Neuronal stem cell (in vitro differentiated cells): Measurements from ENCODE around the gene STK32C.
A peak's percentile ranks its signal among the peaks of the same experiment; 100 is the strongest.

Experiments
- DNase-seq: peaks from one replicate; pipeline ENCODE4 v3.0.0-alpha.2; 2013; ENCODE audit warnings: low spot score
- H2AFZ ChIP-seq: one replicate; pipeline ENCODE4 v1.6.1; 2013; ENCODE audit warnings: mild to moderate bottlenecking, low read length, inconsistent platforms
- H2AK5ac ChIP-seq: 2 replicates; pipeline ENCODE4 v1.6.1; 2013; ENCODE audit warnings: low read depth, mild to moderate bottlenecking, inconsistent platforms, low read length, moderate library complexity, mixed read lengths
- H2BK120ac ChIP-seq: 2 replicates; pipeline ENCODE4 v1.6.1; 2013; ENCODE audit warnings: low read depth, mild to moderate bottlenecking, inconsistent platforms, low read length, moderate library complexity, mixed read lengths
- H2BK12ac ChIP-seq: one replicate; pipeline ENCODE4 v1.6.1; 2013; ENCODE audit warnings: low read length, inconsistent platforms
- H2BK15ac ChIP-seq: 2 replicates; pipeline ENCODE4 v1.6.1; 2013; ENCODE audit warnings: mild to moderate bottlenecking, low read length, inconsistent platforms, mixed read lengths
- H2BK5ac ChIP-seq: one replicate; pipeline ENCODE4 v1.6.1; 2013; ENCODE audit warnings: inconsistent platforms, mild to moderate bottlenecking, low read length, moderate library complexity
- H3K14ac ChIP-seq: one replicate; pipeline ENCODE4 v1.6.1; 2013; ENCODE audit warnings: low read length, inconsistent platforms
- H3K18ac ChIP-seq: 2 replicates; pipeline ENCODE4 v1.6.1; 2013; ENCODE audit warnings: low read length, inconsistent platforms
- H3K23ac ChIP-seq: 2 replicates; pipeline ENCODE4 v1.6.1; 2013; ENCODE audit warnings: low read depth, mild to moderate bottlenecking, mixed read lengths, low read length, inconsistent platforms; ENCODE audit not compliant: poor library complexity
- H3K27ac ChIP-seq: replicated peaks from 3 replicates; pipeline ENCODE4 v1.5.1; 2013; ENCODE audit warnings: low read length, inconsistent platforms
- H3K27me3 ChIP-seq, 3 experiments: 2 replicates each; pipeline ENCODE4 v1.6.1; 2013; ENCODE audit warnings: low read length in 3 of 3, mild to moderate bottlenecking in 2 of 3, inconsistent platforms in 1 of 3, low read depth in 1 of 3, mixed read lengths in 1 of 3, moderate library complexity in 1 of 3; ENCODE audit not compliant: control insufficient read depth in 3 of 3, insufficient read depth in 3 of 3
- H3K36me3 ChIP-seq, 2 donors: replicated peaks in 1 of 2; 2 replicates each; pipeline ENCODE4 v1.6.1; 2013; ENCODE audit warnings: low read length in 2 of 2; ENCODE audit not compliant: control insufficient read depth in 2 of 2, insufficient read depth in 2 of 2
- H3K4ac ChIP-seq: 2 replicates; pipeline ENCODE4 v1.6.1; 2013; ENCODE audit warnings: inconsistent platforms, mild to moderate bottlenecking, low read length, moderate library complexity
- H3K4me1 ChIP-seq, 2 donors: 1 replicate in 1 of 2; 2 replicates in 1 of 2; pipeline ENCODE4 v1.6.1; 2013; ENCODE audit warnings: low read length in 2 of 2, low read depth in 1 of 2; ENCODE audit not compliant: control insufficient read depth in 2 of 2, insufficient read depth in 1 of 2
- H3K4me2 ChIP-seq: one replicate; pipeline ENCODE4 v1.6.1; 2013; ENCODE audit warnings: mild to moderate bottlenecking, low read length, inconsistent platforms; ENCODE audit not compliant: insufficient read depth, poor library complexity, severe bottlenecking
- H3K4me3 ChIP-seq, 2 donors: 2 replicates each; pipeline ENCODE4 v1.5.1; 2013; ENCODE audit warnings: low read length in 2 of 2, mild to moderate bottlenecking in 2 of 2, inconsistent platforms in 1 of 2, moderate library complexity in 1 of 2
- H3K79me1 ChIP-seq: one replicate; pipeline ENCODE4 v1.6.1; 2013; ENCODE audit warnings: low read depth, mild to moderate bottlenecking, inconsistent platforms, low read length, moderate library complexity
- H3K9ac ChIP-seq: one replicate; pipeline ENCODE4 v1.6.1; 2013; ENCODE audit warnings: mild to moderate bottlenecking, low read depth, low read length, inconsistent platforms; ENCODE audit not compliant: poor library complexity
- H3K9me3 ChIP-seq, 2 donors: replicated peaks in 1 of 2; 2 replicates each; pipeline versions ENCODE3 to v1.6.1; 2013; ENCODE audit warnings: low read length in 2 of 2, mild to moderate bottlenecking in 2 of 2, inconsistent platforms in 1 of 2, low read depth in 1 of 2, mixed read lengths in 1 of 2, moderate library complexity in 1 of 2; ENCODE audit not compliant: control insufficient read depth in 2 of 2, insufficient read depth in 1 of 2
- H4K8ac ChIP-seq: one replicate; pipeline ENCODE4 v1.6.1; 2013; ENCODE audit warnings: low read depth, mild to moderate bottlenecking, inconsistent platforms, low read length, moderate library complexity
- H4K91ac ChIP-seq: one replicate; pipeline ENCODE4 v1.6.1; 2013; ENCODE audit warnings: low read length, low read depth, mild to moderate bottlenecking, inconsistent platforms; ENCODE audit not compliant: poor library complexity
- WGBS, 2 donors: extraction: QIAGEN DNeasy Blood & Tissue Kit; methylation state at CpG; one replicate each; pipeline ENCODE4 v1.1.7; 2013; ENCODE audit warnings: missing lambda C conversion rate in 2 of 2, mixed read lengths in 1 of 2; ENCODE audit not compliant: insufficient read length in 2 of 2, insufficient replicate concordance in 1 of 2; ENCODE audit errors: extremely low coverage in 2 of 2; 5-methylcytosine and 5-hydroxymethylcytosine counted together

STK32C gene

GRCh38 chr10:132189810-132190422 is 117.8 kb downstream of the STK32C start:
- peaks cover 8 to 27% (median 17%) of the 10 kb centered on the region in 3 experiments for H3K27me3 ChIP-seq

GRCh38 chr10:132189016-132189415 is 118.7 kb downstream of the STK32C start:
- no peak overlapping the region for H3K4ac ChIP-seq
- no peaks in the 10 kb centered on the region for H3K9me3 ChIP-seq
- H3K27me3 ChIP-seq, result peaks cover 9 to 32% (median 26%) of the 10 kb centered on the region in 3 experiments
- H3K23ac ChIP-seq, result no peak overlapping the region
- H3K18ac ChIP-seq, result no peak overlapping the region
- no peak overlapping the region for H2BK120ac ChIP-seq
- no peak overlapping the region for H3K4me3 ChIP-seq
- no peak overlapping the region for H2BK5ac ChIP-seq
- peaks cover 10% of the 10 kb centered on the region for H3K79me1 ChIP-seq
- no peak overlapping the region for H2AFZ ChIP-seq
- H2AK5ac ChIP-seq, result no peak overlapping the region
- no peak overlapping the region for H2BK12ac ChIP-seq
- no peak for DNase-seq
- H2BK15ac ChIP-seq, result no peak overlapping the region
- H3K14ac ChIP-seq, result no peak overlapping the region
- peaks cover 6 to 9% of the 10 kb centered on the region in 2 donors for H3K4me1 ChIP-seq
- H4K91ac ChIP-seq, result no peak overlapping the region
- no peak overlapping the region for H3K27ac ChIP-seq
- H3K4me2 ChIP-seq, result no peak overlapping the region
- H3K36me3 ChIP-seq, result peaks cover 22 to 57% of the 10 kb centered on the region in 2 donors
- H4K8ac ChIP-seq, result no peak overlapping the region
- WGBS, 2 donors, result no CpG with 5 or more reads among the region's 16 CpGs
- no peak overlapping the region for H3K9ac ChIP-seq

More at GRCh38 chr10:132189810-132190422, 117.8 kb downstream of the STK32C start:
- H2BK12ac ChIP-seq, result no peak overlapping the region
- no peak overlapping the region for H2BK120ac ChIP-seq
- no peak overlapping the region for H2BK5ac ChIP-seq
- no peak overlapping the region for H2AK5ac ChIP-seq
- no peaks in the 10 kb centered on the region for H3K9me3 ChIP-seq
- H3K36me3 ChIP-seq, result peaks cover 22 to 65% of the 10 kb centered on the region in 2 donors
- peak overlapping the region; percentile 61 for H3K9ac ChIP-seq
- H3K4me1 ChIP-seq, result peaks cover 6 to 9% of the 10 kb centered on the region in 2 donors
- no peak for DNase-seq
- H3K79me1 ChIP-seq, result peaks cover 10% of the 10 kb centered on the region
- whole genome bisulfite sequencing, 2 donors, result no CpG with 5 or more reads among the region's 17 CpGs
- no peak overlapping the region for H3K4ac ChIP-seq
- H4K8ac ChIP-seq, result no peak overlapping the region
- no peak overlapping the region for H4K91ac ChIP-seq
- H2AFZ ChIP-seq, result no peak overlapping the region
- peak overlapping the region; percentile 82 for H3K14ac ChIP-seq
- no peak overlapping the region for H3K27ac ChIP-seq
- H2BK15ac ChIP-seq, result no peak overlapping the region
- no peak overlapping the region for H3K18ac ChIP-seq
- peak overlapping the region; percentile 65 for H3K23ac ChIP-seq
- no peak overlapping the region for H3K4me3 ChIP-seq
- no peak overlapping the region for H3K4me2 ChIP-seq

- H3K9ac ChIP-seq, result peak overlapping the region; percentile 36
- peaks cover 10% of the 10 kb centered on the region for H3K79me1 ChIP-seq
- peak overlapping the region; percentile 98 for H3K4me2 ChIP-seq
- H2AFZ ChIP-seq, result no peak overlapping the region
- H3K9me3 ChIP-seq, result no peaks in the 10 kb centered on the region
- no peak overlapping the region for H2BK120ac ChIP-seq
- H3K27ac ChIP-seq, result no peak overlapping the region
- peaks cover 17 to 50% of the 10 kb centered on the region in 2 donors for H3K36me3 ChIP-seq
- H2BK5ac ChIP-seq, result no peak overlapping the region
- H3K23ac ChIP-seq, result no peak overlapping the region
- no peak overlapping the region for H3K14ac ChIP-seq
- no peak for DNase-seq
- H2BK15ac ChIP-seq, result no peak overlapping the region
- H2BK12ac ChIP-seq, result no peak overlapping the region
- H3K4ac ChIP-seq, result no peak overlapping the region
- H3K4me1 ChIP-seq, result peaks cover 6 to 9% of the 10 kb centered on the region in 2 donors
- no peak overlapping the region for H2AK5ac ChIP-seq
- H3K18ac ChIP-seq, result no peak overlapping the region
- peak overlapping the region; percentile 81 to 94 for H3K4me3 ChIP-seq
- H4K91ac ChIP-seq, result no peak overlapping the region
- H4K8ac ChIP-seq, result no peak overlapping the region
- WGBS, 2 donors, result no CpG with 5 or more reads among the region's 13 CpGs
- peaks cover 9 to 38% (median 32%) of the 10 kb centered on the region in 3 experiments for H3K27me3 ChIP-seq
Observed at GRCh38 chr10:132188331-132188730, 119.4 kb downstream of the STK32C start.

- Histone ChIP-seq H3K9me3 (no peaks in the 10 kb centered on the region), H2AFZ (peak overlapping the region; percentile 88), H3K18ac (peak overlapping the region; percentile 85), H3K79me1 (peaks cover 10% of the 10 kb centered on the region), H2BK12ac (no peak overlapping the region), H3K27me3 (peaks cover 9 to 44% (median 40%) of the 10 kb centered on the region in 3 experiments), H3K9ac (peak overlapping the region; percentile 88), H3K23ac (peak overlapping the region; percentile 80), H2BK5ac (no peak overlapping the region), H3K14ac (peak overlapping the region; percentile 21), H3K4ac (no peak overlapping the region), H3K4me2 (peak overlapping the region; percentile 98), H2BK120ac (no peak overlapping the region), H4K91ac (no peak overlapping the region), H3K36me3 (peaks cover 12 to 43% of the 10 kb centered on the region in 2 donors), H3K4me3 (peak overlapping the region; percentile 81 to 94), H3K4me1 (peaks cover 6 to 9% of the 10 kb centered on the region in 2 donors), H3K27ac (no peak overlapping the region), H4K8ac (no peak overlapping the region), H2AK5ac (peak overlapping the region; percentile 43), H2BK15ac (no peak overlapping the region)
- no peak for DNase-seq
- WGBS, 2 donors, result no CpG with 5 or more reads among the region's 58 CpGs
Observed at GRCh38 chr10:132187430-132188138, 120.2 kb downstream of the STK32C start.
